MCF 10A (cell line): Measurements from ENCODE around the gene RAB14. TPM values are rescaled to one million over a fixed set of nuclear protein-coding genes. Genes with fewer than 3 reads are reported as not detected.

Experiments
- BruUV-seq: library from RNA; stranded (reverse); fragments of 400-500 nt; replicated peaks from 2 replicates; lab custom pipeline; 2021; lab: Mats Ljungman, UMichigan
- CTCF ChIA-PET: fragments of 300-600 bp; sonication (Branson Sonifier 250); formaldehyde crosslinking; extraction: SDS; loops from one replicate; lab custom pipeline; 2021; ENCODE audit warnings: antibody characterized with exemption, inconsistent platforms; lab: Yijun Ruan, JAX
- POLR2A ChIA-PET: fragments of 300-600, 350-650 bp; sonication (Branson Sonifier 250); formaldehyde crosslinking; extraction: SDS; loops from one replicate; lab custom pipeline; 2020; ENCODE audit warnings: antibody characterized with exemption, inconsistent platforms; lab: Yijun Ruan, JAX
- DNase-seq: peaks from one replicate; pipeline ENCODE4 v3.0.0-alpha.2; 2018; ENCODE audit not compliant: unreplicated experiment
- H3K27ac Mint-ChIP-seq: one replicate; pipeline ENCODE4 v1.8.0; 2022; ENCODE audit warnings: mild to moderate bottlenecking, low read depth, mixed read lengths; ENCODE audit not compliant: unreplicated experiment
- H3K27me3 Mint-ChIP-seq: one replicate; pipeline ENCODE4 v1.8.0; 2022; ENCODE audit warnings: mixed read lengths; ENCODE audit not compliant: insufficient read depth, unreplicated experiment
- H3K36me3 Mint-ChIP-seq: one replicate; pipeline ENCODE4 v1.8.0; 2022; ENCODE audit warnings: mild to moderate bottlenecking, moderate library complexity, mixed read lengths; ENCODE audit not compliant: insufficient read depth, unreplicated experiment
- H3K4me1 Mint-ChIP-seq: one replicate; pipeline ENCODE4 v1.8.0; 2022; ENCODE audit warnings: mixed read lengths; ENCODE audit not compliant: insufficient read depth, unreplicated experiment
- H3K4me3 Mint-ChIP-seq: one replicate; pipeline ENCODE4 v1.8.0; 2022; ENCODE audit warnings: mild to moderate bottlenecking, moderate library complexity, mixed read lengths; ENCODE audit not compliant: unreplicated experiment
- H3K9me3 Mint-ChIP-seq: one replicate; pipeline ENCODE4 v1.8.0; 2022; ENCODE audit warnings: mixed read lengths; ENCODE audit not compliant: unreplicated experiment
- CTCF ChIP-seq: fragments of 200-600 bp; IDR thresholded peaks from one replicate; pipeline ENCODE4 v1.8.0; 2022; ENCODE audit warnings: antibody characterized with exemption, mild to moderate bottlenecking; ENCODE audit not compliant: unreplicated experiment
- intact Hi-C: fragments of 100-400 bp; cut with micrococcal nuclease; formaldehyde crosslinking; loops from 2 replicates; pipeline ENCODE4 v1.14.1; 2022
- total RNA-seq: library from RNA; stranded (reverse); gene quantifications from 2 replicates; pipeline ENCODE4 v1.2.3, GENCODE V29; 2022

The RAB14 gene
- total RNA-seq, 1 experiment from 2014 or later: 65.8 TPM

- no TSS peak for BruUV-seq
- no peak overlapping the region for H3K4me3 Mint-ChIP-seq
- TF ChIP-seq CTCF: no peak
- H3K4me1 Mint-ChIP-seq: no peaks in the 10 kb centered on the region
- peaks cover 74% of the 10 kb centered on the region for H3K36me3 Mint-ChIP-seq
- POLR2A ChIA-PET: interaction anchor here (5.2 kb wide), 1 partner anchor 18 kb away, joined by 36 read pairs; no protein-coding TSS in a partner anchor
- CTCF ChIA-PET: no interaction called here
- DNase-seq: no peak
- no peaks in the 10 kb centered on the region for H3K9me3 Mint-ChIP-seq
- no peaks in the 10 kb centered on the region for H3K27me3 Mint-ChIP-seq
- no peak overlapping the region for H3K27ac Mint-ChIP-seq
- intact Hi-C loops: no loop called here
Measured at GRCh38 chr9:121140162-121140561, 61.5 kb downstream of the RAB14 start.

GRCh38 chr9:121138973-121139372 lies 62.7 kb downstream of the RAB14 start:
- no peak overlapping the region for H3K4me3 Mint-ChIP-seq
- no peak overlapping the region for H3K27ac Mint-ChIP-seq
- H3K36me3 Mint-ChIP-seq: peaks cover 62% of the 10 kb centered on the region
- CTCF ChIA-PET: interaction anchor here (0.6 kb wide), 1 partner anchor 154 kb away, joined by 3 read pairs; no protein-coding TSS in a partner anchor
- BruUV-seq: no TSS peak
- POLR2A ChIA-PET: interaction anchor here (0.8 to 5.2 kb wide), 3 partner anchors 17 to 23 kb away, joined by 4 to 36 read pairs (median 4); no protein-coding TSS in a partner anchor
- H3K4me1 Mint-ChIP-seq: no peaks in the 10 kb centered on the region
- no peak for TF ChIP-seq CTCF
- intact Hi-C loops: no loop called here
- no peaks in the 10 kb centered on the region for H3K9me3 Mint-ChIP-seq
- H3K27me3 Mint-ChIP-seq: no peaks in the 10 kb centered on the region
- DNase-seq: no peak

GRCh38 chr9:121138561-121138960 lies 63.1 kb downstream of the RAB14 start:
- no TSS peak for BruUV-seq
- Mint-ChIP-seq H3K27ac (peak overlapping the region; percentile 82), H3K4me3 (no peak overlapping the region), H3K4me1 (no peaks in the 10 kb centered on the region), H3K9me3 (no peaks in the 10 kb centered on the region), H3K36me3 (peaks cover 58% of the 10 kb centered on the region), H3K27me3 (no peaks in the 10 kb centered on the region)
- DNase-seq: no peak
- intact Hi-C loops: no loop called here
- CTCF ChIA-PET: interaction anchor here (0.6 kb wide), 1 partner anchor 153 kb away, joined by 3 read pairs; no protein-coding TSS in a partner anchor
- POLR2A ChIA-PET: interaction anchor here (0.8 to 5.2 kb wide), 4 partner anchors 12 to 23 kb away, joined by 3 to 36 read pairs (median 4); no protein-coding TSS in a partner anchor
- TF ChIP-seq CTCF: no peak

GRCh38 chr9:121135642-121136041 lies 66.0 kb downstream of the RAB14 start:
- Mint-ChIP-seq H3K4me1 (no peaks in the 10 kb centered on the region), H3K36me3 (peaks cover 36% of the 10 kb centered on the region), H3K9me3 (no peaks in the 10 kb centered on the region), H3K4me3 (no peak overlapping the region), H3K27ac (no peak overlapping the region), H3K27me3 (no peaks in the 10 kb centered on the region)
- POLR2A ChIA-PET: interaction anchor here (0.6 to 5.2 kb wide), 4 partner anchors 10 to 169 kb away, joined by 3 to 36 read pairs (median 4); no protein-coding TSS in a partner anchor
- CTCF ChIA-PET: interaction anchor here (0.6 to 1.6 kb wide), 2 partner anchors 15 to 156 kb away, joined by 3 to 6 read pairs; no protein-coding TSS in a partner anchor
- no TSS peak for BruUV-seq
- intact Hi-C loops: no loop called here
- DNase-seq: no peak
- TF ChIP-seq CTCF: no peak
